NCI-H128 (cell line): Measurements from ENCODE around the gene CYP4B1.
"Not testable (repeated sequence)": the region's sequence is repeated elsewhere in the genome, so short reads cannot be mapped to it uniquely, and the experiment has no call there.

ENCODE experiments used
- DNase-seq: peaks from one replicate; lab custom pipeline; 2025; ENCODE audit not compliant: unreplicated experiment; lab: John Stamatoyannopoulos, UW

CYP4B1 gene

GRCh38 chr1:46798810-46799209 lies at the start of gene CYP4B1:
Gene CYP4B1, plus strand, starts transcription at chr1:46799046. Its CDS starts 36 bp downstream, at chr1:46799082.
- no peak for DNase-seq

- DNase-seq, result no peak
Measured at GRCh38 chr1:46749404-46749803, 49.4 kb upstream of the CYP4B1 start.

- DNase-seq, result no peak
Measured at GRCh38 chr1:46749921-46750404, 48.9 kb upstream of the CYP4B1 start.

- no peak for DNase-seq
Measured at GRCh38 chr1:46753985-46754384, 44.9 kb upstream of the CYP4B1 start.

GRCh38 chr1:46754707-46755106 lies 44.1 kb upstream of the CYP4B1 start:
- DNase-seq, result not testable (repeated sequence)

GRCh38 chr1:46755121-46755520 lies 43.7 kb upstream of the CYP4B1 start:
- DNase-seq, result no peak

- peak; percentile 36 for DNase-seq
Measured at GRCh38 chr1:46757247-46757955, 41.4 kb upstream of the CYP4B1 start.

GRCh38 chr1:46757956-46758528 lies 40.8 kb upstream of the CYP4B1 start:
- DNase-seq, result no peak

GRCh38 chr1:46760558-46761166 lies 38.2 kb upstream of the CYP4B1 start:
- DNase-seq, result no peak

- no peak for DNase-seq
Measured at GRCh38 chr1:46761740-46762139, 37.1 kb upstream of the CYP4B1 start.

GRCh38 chr1:46764402-46764801 lies 34.4 kb upstream of the CYP4B1 start:
- DNase-seq, result no peak

GRCh38 chr1:46767649-46768282 lies 31.1 kb upstream of the CYP4B1 start:
- DNase-seq, result no peak

- no peak for DNase-seq
Measured at GRCh38 chr1:46768445-46768844, 30.4 kb upstream of the CYP4B1 start.

GRCh38 chr1:46769028-46769740 lies 29.7 kb upstream of the CYP4B1 start:
- DNase-seq, result no peak

GRCh38 chr1:46770541-46770940 lies 28.3 kb upstream of the CYP4B1 start:
- no peak for DNase-seq

- no peak for DNase-seq
Measured at GRCh38 chr1:46772571-46772970, 26.3 kb upstream of the CYP4B1 start.

GRCh38 chr1:46774297-46774696 lies 24.5 kb upstream of the CYP4B1 start:
- no peak for DNase-seq

- DNase-seq, result not testable (repeated sequence)
Measured at GRCh38 chr1:46778456-46778855, 20.4 kb upstream of the CYP4B1 start.

- DNase-seq, result no peak
Measured at GRCh38 chr1:46784666-46785065, 14.2 kb upstream of the CYP4B1 start.

GRCh38 chr1:46788634-46789033 lies 10.2 kb upstream of the CYP4B1 start:
- DNase-seq, result not testable (repeated sequence)

- DNase-seq, result no peak
Measured at GRCh38 chr1:46790446-46791101, 8.3 kb upstream of the CYP4B1 start.
